ENCODE measurements around the gene ACVRL1. TPM values are rescaled to one million over a fixed set of nuclear protein-coding genes. Genes with fewer than 3 reads are reported as not detected.

Gene ACVRL1
- total and polyA plus RNA-seq, 3 experiments from 2014 or later, result 0.07 TPM; not detected in 2

- DNase-seq, result no peak
These were observed 42.2 kb downstream of the ACVRL1 start for GRCh38 chr12:51949342-51950030.

GRCh38 chr12:51950682-51951198, 43.4 kb downstream of the ACVRL1 start:
- Histone ChIP-seq H3K27ac (ENCODE audit: low read depth, low read length) (no peak overlapping the region), H3K4me3 (ENCODE audit: low read length) (peak overlapping the region; percentile 60), H3K4me1 (ENCODE audit: insufficient read depth, low read length) (peaks cover 28% of the 10 kb centered on the region), H3K36me3 (ENCODE audit: insufficient read depth, low read length) (no peaks in the 10 kb centered on the region), H3K27me3 (ENCODE audit: insufficient read depth, low read length, poor library complexity, severe bottlenecking) (no peaks in the 10 kb centered on the region), H3K9me3 (ENCODE audit: low read length) (no peaks in the 10 kb centered on the region)
- Mint-ChIP-seq H3K27ac (peak overlapping the region; percentile 14 to 96 (median 90)), H3K4me3 (peak overlapping the region; percentile 87 to 98 (median 95)), H3K4me1 (peaks cover 24 to 44% (median 36%) of the 10 kb centered on the region in 3 donors), H3K36me3 (peaks cover 0 to 4% (median 3%) of the 10 kb centered on the region in 3 donors), H3K9me3 (peaks cover 0 to 7% (median 0%) of the 10 kb centered on the region in 5 donors), H3K27me3 (peaks cover 5 to 11% of the 10 kb centered on the region in 2 donors)
- CTCF ChIA-PET, result interaction anchor here (1.2 to 1.7 kb wide), 2 partner anchors 24 to 42 kb away, joined by 4 to 7 read pairs; no protein-coding TSS in a partner anchor
- DNase-seq, result no peak
- POLR2A ChIA-PET, result interaction anchor here (0.7 kb wide), 1 partner anchor 15 kb away, joined by 3 read pairs; no protein-coding TSS in a partner anchor

More at GRCh38 chr12:51949342-51950030, 42.2 kb downstream of the ACVRL1 start:
- Mint-ChIP-seq H3K4me3 (peak overlapping the region in 5 of 7 donors; percentile 11 to 83 (median 47)), H3K4me1 (peaks cover 22 to 31% (median 27%) of the 10 kb centered on the region in 3 donors), H3K9me3 (peaks cover 7 to 13% (median 9%) of the 10 kb centered on the region in 5 donors), H3K27ac (peak overlapping the region in 1 of 8 donors; percentile 40), H3K27me3 (peaks cover 5 to 11% of the 10 kb centered on the region in 2 donors), H3K36me3 (peaks cover 0 to 12% (median 4%) of the 10 kb centered on the region in 3 donors)
- Histone ChIP-seq H3K4me3 (ENCODE audit: low read length) (no peak overlapping the region), H3K36me3 (ENCODE audit: insufficient read depth, low read length) (no peaks in the 10 kb centered on the region), H3K4me1 (ENCODE audit: insufficient read depth, low read length) (peaks cover 27% of the 10 kb centered on the region), H3K27ac (ENCODE audit: low read depth, low read length) (no peak overlapping the region), H3K9me3 (ENCODE audit: low read length) (no peaks in the 10 kb centered on the region), H3K27me3 (ENCODE audit: insufficient read depth, low read length, poor library complexity, severe bottlenecking) (no peaks in the 10 kb centered on the region)
- POLR2A ChIA-PET, result no interaction called here
- CTCF ChIA-PET, result interaction anchor here (1.2 to 1.7 kb wide), 3 partner anchors 34 to 76 kb away, joined by 3 to 7 read pairs (median 6); no protein-coding TSS in a partner anchor

GRCh38 chr12:51951199-51951842, 44.0 kb downstream of the ACVRL1 start, which contains the start of gene ACVR1B:
Gene ACVR1B (plus strand): TSS chr12:51951699. CDS start chr12:51951744, 45 bp downstream.
- H3K27me3 Mint-ChIP-seq, result peaks cover 5 to 9% of the 10 kb centered on the region in 2 donors
- H3K27ac Mint-ChIP-seq, result peak within 1 kb of the TSS; percentile 14 to 96 (median 90)
- ChIA-PET CTCF (interaction anchor here (1.2 to 1.7 kb wide), 2 partner anchors 24 to 42 kb away, joined by 4 to 7 read pairs; no protein-coding TSS in a partner anchor), POLR2A (interaction anchor here (0.7 to 1.3 kb wide), 4 partner anchors 14 to 130 kb away, joined by 3 read pairs; no protein-coding TSS in a partner anchor)
- peaks cover 28 to 48% (median 40%) of the 10 kb centered on the region in 3 donors for H3K4me1 Mint-ChIP-seq
- Histone ChIP-seq H3K27me3 (ENCODE audit: insufficient read depth, low read length, poor library complexity, severe bottlenecking) (no peaks in the 10 kb centered on the region), H3K27ac (ENCODE audit: low read depth, low read length) (peak within 1 kb of the TSS; percentile 57), H3K4me1 (ENCODE audit: insufficient read depth, low read length) (peaks cover 28% of the 10 kb centered on the region), H3K9me3 (ENCODE audit: low read length) (no peaks in the 10 kb centered on the region), H3K36me3 (ENCODE audit: insufficient read depth, low read length) (no peaks in the 10 kb centered on the region), H3K4me3 (ENCODE audit: low read length) (peak within 1 kb of the TSS; percentile 78)
- peaks cover 0 to 4% (median 0%) of the 10 kb centered on the region in 3 donors for H3K36me3 Mint-ChIP-seq
- DNase-seq, result peak; percentile 85 to 92 (median 87)
- H3K4me3 Mint-ChIP-seq, result peak within 1 kb of the TSS; percentile 87 to 98 (median 95)
- H3K9me3 Mint-ChIP-seq, result peaks cover 0 to 4% (median 0%) of the 10 kb centered on the region in 5 donors

- no peaks in the 10 kb centered on the region for H3K27me3 ChIP-seq (ENCODE audit: insufficient read depth, low read length, poor library complexity, severe bottlenecking)
- H3K27ac ChIP-seq (ENCODE audit: low read depth, low read length), result peak overlapping the region; percentile 57
- H3K27me3 Mint-ChIP-seq, result peaks cover 4 to 5% of the 10 kb centered on the region in 2 donors
- no peaks in the 10 kb centered on the region for H3K9me3 Mint-ChIP-seq
- no peaks in the 10 kb centered on the region for H3K36me3 ChIP-seq (ENCODE audit: insufficient read depth, low read length)
- H3K4me1 Mint-ChIP-seq, result peaks cover 28 to 48% (median 40%) of the 10 kb centered on the region in 3 donors
- peak overlapping the region in 5 of 8 donors; percentile 40 to 81 (median 74) for H3K27ac Mint-ChIP-seq
- peak overlapping the region; percentile 78 for H3K4me3 ChIP-seq (ENCODE audit: low read length)
- ChIA-PET CTCF (no interaction called here), POLR2A (interaction anchor here (0.6 to 1.3 kb wide), 4 partner anchors 10 to 131 kb away, joined by 3 read pairs; no protein-coding TSS in a partner anchor)
- no peak for DNase-seq
- H3K36me3 Mint-ChIP-seq, result peaks cover 0 to 4% (median 0%) of the 10 kb centered on the region in 3 donors
- no peaks in the 10 kb centered on the region for H3K9me3 ChIP-seq (ENCODE audit: low read length)
- H3K4me1 ChIP-seq (ENCODE audit: insufficient read depth, low read length), result peaks cover 28% of the 10 kb centered on the region
- peak overlapping the region; percentile 60 to 86 (median 77) for H3K4me3 Mint-ChIP-seq
These were observed 44.8 kb downstream of the ACVRL1 start for GRCh38 chr12:51951843-51952722.

GRCh38 chr12:51953089-51953488, 45.8 kb downstream of the ACVRL1 start:
- no peaks in the 10 kb centered on the region for H3K27me3 ChIP-seq (ENCODE audit: insufficient read depth, low read length, poor library complexity, severe bottlenecking)
- H3K4me3 ChIP-seq (ENCODE audit: low read length), result no peak overlapping the region
- Mint-ChIP-seq H3K36me3 (peaks cover 0 to 4% (median 0%) of the 10 kb centered on the region in 3 donors), H3K4me3 (peak overlapping the region; percentile 60 to 82 (median 77)), H3K27ac (peak overlapping the region; percentile 0 to 82 (median 47)), H3K27me3 (peaks cover 1 to 2% of the 10 kb centered on the region in 2 donors), H3K9me3 (no peaks in the 10 kb centered on the region), H3K4me1 (peaks cover 28 to 54% (median 40%) of the 10 kb centered on the region in 3 donors)
- ChIA-PET POLR2A (interaction anchor here (0.7 kb wide), 1 partner anchor 20 kb away, joined by 3 read pairs; no protein-coding TSS in a partner anchor), CTCF (no interaction called here)
- peaks cover 28% of the 10 kb centered on the region for H3K4me1 ChIP-seq (ENCODE audit: insufficient read depth, low read length)
- no peaks in the 10 kb centered on the region for H3K9me3 ChIP-seq (ENCODE audit: low read length)
- no peak for DNase-seq
- H3K36me3 ChIP-seq (ENCODE audit: insufficient read depth, low read length), result no peaks in the 10 kb centered on the region
- H3K27ac ChIP-seq (ENCODE audit: low read depth, low read length), result no peak overlapping the region

- H3K4me1 Mint-ChIP-seq, result peaks cover 28 to 56% (median 40%) of the 10 kb centered on the region in 3 donors
- Histone ChIP-seq H3K27ac (ENCODE audit: low read depth, low read length) (no peak overlapping the region), H3K36me3 (ENCODE audit: insufficient read depth, low read length) (no peaks in the 10 kb centered on the region), H3K4me3 (ENCODE audit: low read length) (no peak overlapping the region), H3K9me3 (ENCODE audit: low read length) (no peaks in the 10 kb centered on the region), H3K4me1 (ENCODE audit: insufficient read depth, low read length) (peaks cover 28% of the 10 kb centered on the region), H3K27me3 (ENCODE audit: insufficient read depth, low read length, poor library complexity, severe bottlenecking) (no peaks in the 10 kb centered on the region)
- no peaks in the 10 kb centered on the region for H3K9me3 Mint-ChIP-seq
- ChIA-PET POLR2A (no interaction called here), CTCF (no interaction called here)
- H3K27me3 Mint-ChIP-seq, result no peaks in the 10 kb centered on the region
- peaks cover 0 to 4% (median 0%) of the 10 kb centered on the region in 3 donors for H3K36me3 Mint-ChIP-seq
- peak overlapping the region in 6 of 8 donors; percentile 7 to 82 (median 36) for H3K27ac Mint-ChIP-seq
- peak overlapping the region in 4 of 7 donors; percentile 72 to 80 (median 75) for H3K4me3 Mint-ChIP-seq
- DNase-seq, result no peak
These were observed 46.6 kb downstream of the ACVRL1 start for GRCh38 chr12:51953864-51954263.

Measured in CD8-positive, alpha-beta memory T cell (primary cell).